Limb (tissue), 2 donors: Measurements from ENCODE around the gene CKB.
"Not testable (repeated sequence)": the region's sequence is repeated elsewhere in the genome, so short reads cannot be mapped to it uniquely, and the experiment has no call there.

Source experiments
- DNase-seq, 2 donors: peaks; one replicate each; pipeline ENCODE4 v3.0.0-alpha.2; 2016; ENCODE audit errors: extremely low spot score in 2 of 2

Gene CKB

DNA sequence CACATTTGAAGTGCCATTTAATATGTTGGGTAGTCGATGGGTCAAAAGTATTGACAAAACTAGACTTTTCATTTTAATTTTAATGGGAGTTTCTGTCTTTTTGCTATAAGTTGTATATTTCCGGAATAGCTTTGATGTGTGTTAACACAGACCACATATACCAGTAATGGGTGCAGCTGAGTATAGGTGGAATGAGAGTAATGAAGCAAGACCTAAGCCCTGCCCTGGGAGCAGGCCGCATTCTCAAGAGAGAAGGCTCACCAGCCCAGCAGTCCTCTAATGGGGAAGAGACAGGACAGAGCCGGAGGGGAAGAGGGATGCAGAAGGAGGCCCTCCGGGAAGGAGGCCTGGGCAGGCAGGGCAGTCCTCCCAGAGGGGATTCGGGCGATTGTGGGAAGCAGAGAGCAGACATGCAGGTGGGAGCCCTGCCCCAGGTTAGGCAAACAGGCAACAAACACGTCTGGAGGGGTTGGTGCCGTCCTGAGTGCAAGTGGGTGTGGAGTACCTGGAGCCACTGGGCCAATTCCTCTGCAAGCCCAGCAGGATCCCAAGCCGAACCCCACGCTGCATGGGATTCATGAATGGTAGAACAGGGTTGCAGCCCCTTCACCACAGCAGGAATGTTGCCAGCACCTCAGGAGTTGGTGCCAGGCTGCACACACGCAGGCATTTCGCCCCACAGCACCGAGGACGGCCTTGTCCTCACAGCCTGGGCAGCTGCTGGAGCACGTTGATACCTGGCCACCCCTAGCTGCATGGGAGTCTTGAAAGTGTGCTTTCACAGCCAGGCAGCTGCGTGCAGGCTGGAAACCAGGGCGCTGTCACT, 7.8 kb downstream of the CKB start:
- DNase-seq, result no peak

DNA sequence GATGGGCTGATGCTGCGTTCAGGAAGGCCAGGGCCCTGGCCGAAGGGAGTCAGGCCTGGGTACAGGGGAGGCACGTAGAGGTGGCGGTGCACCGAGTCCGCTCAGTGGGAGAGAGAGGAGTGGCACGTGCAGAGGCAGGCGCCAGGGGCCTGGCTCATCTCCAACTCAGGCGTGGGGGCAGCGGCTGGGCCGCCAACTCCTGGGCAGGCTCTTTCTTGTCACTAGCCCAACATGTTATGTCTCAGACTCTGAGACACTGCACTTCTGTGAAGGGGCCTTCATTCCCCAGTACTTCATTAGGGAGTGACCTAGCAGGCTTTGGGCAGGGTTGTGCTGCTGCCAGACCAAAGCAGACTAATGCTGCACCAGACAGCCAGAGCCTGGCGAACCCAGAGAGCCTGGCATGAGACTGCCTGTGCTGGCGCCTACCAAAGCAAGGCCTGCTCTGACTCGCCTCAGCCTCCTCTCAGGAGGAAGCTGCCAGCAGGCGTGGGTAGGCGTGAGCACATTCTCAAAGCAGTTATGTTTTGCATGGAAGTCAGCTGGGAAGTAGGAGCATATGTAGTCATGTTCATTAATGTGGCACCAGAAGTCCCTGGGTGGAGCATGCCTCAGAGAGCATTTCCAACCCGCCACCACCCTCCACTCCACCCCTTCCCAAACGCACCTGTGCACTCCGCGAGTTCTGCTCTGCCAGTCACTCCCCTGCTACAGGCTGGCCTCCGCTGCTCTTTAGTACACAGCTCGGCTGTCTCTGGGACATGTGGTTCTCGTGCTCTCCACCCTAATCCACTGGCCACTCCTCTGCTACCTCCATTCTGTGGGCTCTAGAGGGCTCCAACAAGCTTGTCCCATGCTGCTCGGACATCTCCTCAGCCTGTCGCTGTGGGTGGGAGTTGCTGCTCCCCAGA, 9.7 kb downstream of the CKB start:
- peak in 1 of 2 donors; percentile 63 for DNase-seq

DNA sequence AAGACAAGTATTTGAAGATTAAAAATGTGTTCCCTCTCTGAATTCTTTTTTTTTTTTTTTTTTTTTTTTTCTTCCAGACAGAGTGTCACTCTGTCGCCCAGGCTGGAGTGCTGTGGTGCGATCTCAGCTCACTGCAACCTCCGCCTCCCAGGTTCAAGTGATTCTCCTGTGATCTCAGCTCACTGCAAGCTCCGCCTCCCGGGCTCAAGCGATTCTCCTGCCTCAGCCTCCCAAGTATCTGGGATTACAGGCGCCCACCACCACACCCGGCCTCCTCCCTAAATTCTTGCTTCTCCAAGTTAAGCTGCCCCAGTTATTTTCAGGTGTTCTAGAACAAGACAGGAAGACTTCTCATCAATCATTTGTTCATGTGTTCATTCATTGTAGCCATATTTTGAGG, 10.4 kb downstream of the CKB start:
- not testable (repeated sequence) for DNase-seq

DNA sequence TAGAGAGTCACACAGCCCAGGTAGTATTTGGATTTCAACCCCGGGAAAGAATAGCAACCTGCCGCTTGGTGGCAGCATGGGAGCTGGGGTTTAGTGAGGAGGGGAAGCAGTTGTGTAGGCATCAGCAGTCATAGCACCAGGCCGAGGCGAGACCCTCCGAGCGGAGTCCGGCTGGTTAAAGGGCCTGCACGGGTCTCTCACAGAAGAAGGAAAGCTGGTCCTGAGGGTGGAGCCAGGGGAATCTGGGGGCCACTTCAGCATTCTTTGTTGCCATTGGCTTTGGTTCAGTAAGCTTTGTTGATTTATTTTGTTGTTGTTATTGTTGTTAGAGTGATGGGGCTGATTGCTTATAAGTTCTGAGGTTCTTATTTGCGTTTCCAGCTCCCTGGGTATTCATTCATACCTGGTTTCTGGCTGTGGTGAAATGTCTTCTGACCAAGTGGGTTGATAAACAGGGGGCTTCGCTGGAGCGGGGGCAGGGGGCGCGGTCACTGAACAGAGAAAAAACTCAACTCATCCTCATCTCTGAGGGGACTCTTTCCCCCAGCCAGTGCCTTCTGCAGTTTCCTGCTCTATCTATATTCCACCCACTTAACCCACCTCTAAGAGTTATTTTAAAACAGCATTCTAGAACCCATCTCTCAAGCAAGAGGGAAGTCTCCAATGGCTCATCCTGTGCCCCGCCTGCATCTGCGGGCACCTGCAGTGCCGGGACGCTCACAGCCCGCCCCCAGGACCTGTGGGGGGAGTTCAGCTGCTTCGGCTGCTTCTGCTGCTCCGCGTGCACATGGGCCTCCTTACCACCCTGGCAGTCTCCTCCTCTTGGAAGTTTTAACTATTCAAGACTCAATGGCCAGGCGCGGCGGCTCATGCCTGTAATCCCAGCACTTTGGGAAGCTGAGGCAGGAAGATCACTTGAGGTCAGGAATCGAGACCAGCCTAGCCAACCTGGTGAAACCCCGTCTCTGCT, 11.6 kb downstream of the CKB start:
- no peak for DNase-seq

DNA sequence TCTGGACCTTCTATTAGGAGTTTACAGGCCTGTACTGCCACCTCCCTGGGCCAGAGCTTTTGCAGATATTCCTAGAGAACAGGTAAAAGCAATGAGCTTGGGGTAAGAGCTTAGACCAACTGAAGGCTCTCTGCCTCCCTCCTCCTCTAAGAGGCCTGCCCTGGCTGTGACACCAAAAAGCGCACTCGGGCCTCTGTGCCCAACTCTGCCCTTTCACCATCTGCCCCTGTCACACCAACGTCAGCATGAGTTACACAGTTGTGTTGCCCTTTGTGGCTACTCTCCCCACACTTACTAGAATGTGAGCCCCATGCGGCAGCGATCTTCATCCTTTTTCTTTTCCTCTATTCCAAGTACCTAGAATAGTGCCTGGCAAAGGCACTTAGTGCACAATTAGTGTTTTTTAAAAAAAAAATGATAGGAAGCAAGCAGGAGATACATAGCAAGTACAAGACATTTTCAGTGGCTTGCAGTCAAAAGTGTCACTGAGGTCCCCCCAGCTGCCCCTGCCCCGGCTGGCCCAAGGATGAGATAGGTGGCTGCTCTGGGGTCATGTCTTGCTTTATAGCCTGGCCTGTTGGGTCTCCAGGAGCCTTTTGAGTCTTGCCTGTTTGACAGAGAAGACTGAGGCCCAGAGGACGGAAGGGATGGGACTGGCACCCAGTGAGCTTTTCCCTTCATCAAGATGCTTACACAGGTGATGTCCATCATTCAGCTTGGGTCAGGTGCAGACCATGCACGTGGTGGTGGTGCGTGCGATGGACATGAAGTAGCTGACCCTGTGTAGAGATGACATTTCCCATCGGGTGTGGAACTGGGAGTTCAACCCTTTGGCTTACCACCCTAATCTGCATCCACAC, 12.5 kb downstream of the CKB start:
- no peak for DNase-seq

DNA sequence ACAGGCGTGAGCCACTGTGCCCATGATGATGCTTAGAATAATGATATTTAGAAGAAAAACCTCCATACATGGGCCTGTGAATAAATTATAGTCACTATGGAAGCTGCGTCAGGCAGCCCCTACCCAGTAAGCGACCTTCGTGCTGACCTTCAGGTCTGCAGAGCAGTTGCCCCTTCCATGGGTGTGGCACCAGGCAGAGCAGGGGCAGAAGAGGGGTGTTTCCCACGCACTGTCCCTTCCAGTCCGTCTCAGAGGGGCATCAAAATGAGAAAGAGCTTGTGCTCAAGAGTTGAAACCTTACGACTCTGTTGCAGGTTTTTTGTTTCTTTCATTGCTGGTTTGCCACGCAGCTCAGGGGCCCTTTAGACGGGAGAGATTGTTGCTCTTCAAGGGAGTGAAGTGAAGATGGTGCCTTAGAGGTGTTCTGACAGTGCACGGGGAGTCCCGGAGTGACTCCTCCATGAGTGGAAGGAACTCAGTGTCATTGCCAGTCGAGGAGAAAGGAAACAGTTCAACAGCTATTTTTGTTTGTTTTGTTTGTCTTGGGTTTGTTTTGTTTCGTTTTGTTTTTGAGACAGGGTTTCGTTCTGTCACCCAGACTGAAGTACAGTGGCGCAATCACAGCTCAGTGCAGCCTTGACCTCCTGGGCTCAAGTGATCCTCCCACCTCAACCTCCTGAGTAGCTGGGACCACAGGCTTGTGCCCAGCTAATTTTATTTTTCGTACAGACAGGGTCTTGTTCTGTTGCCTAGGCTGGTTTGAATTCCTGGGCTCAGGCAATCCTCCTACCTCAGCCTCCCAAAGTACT, 13.9 kb downstream of the CKB start:
- DNase-seq, result no peak

DNA sequence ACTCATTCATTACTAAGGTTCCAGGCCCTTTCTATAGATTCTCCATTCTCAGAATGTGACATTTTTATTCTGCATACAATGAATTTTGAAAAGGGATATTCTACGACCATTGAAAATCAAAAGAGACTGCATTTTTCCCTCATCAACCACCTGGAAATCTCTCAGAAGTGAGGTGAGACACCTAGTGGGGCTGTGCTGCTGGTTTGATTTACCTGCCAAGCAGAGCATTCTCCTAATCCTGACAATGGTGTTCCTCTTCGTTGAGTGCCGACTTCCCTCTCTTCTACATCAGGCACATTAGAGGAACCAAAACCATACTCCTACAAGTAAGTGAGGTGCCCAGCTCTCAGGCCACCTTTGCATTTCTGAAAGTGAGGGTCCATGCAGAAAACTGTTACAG, 14.9 kb downstream of the CKB start:
- no peak for DNase-seq

DNA sequence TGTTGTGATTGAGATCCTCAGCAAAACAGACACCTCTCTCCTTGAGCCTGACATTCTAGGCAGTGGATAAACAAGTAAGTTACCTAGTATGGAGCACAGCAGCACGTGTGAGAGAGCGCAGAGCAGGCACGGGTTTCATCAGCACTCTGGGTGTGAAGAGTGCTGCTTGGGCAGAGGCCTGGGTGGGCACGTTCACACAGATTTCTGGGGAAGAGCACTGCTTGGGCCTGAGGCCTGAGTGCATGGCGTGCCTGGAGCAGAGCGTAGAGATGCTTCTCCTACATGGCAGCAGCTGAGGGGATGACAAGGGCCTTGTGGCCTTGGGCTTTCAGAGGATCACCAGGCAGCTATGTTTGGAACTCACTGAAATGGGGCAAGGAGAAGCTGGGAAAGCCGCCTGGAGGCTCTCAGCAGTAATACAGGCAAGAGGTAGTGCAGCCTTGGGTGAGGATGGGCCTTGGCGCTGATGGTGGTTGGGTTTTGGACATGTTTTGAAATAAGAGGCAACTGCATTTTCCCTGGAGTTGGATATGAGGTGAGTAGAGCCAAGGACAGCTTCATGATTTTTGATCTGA, 17.6 kb downstream of the CKB start:
- DNase-seq, result no peak

DNA sequence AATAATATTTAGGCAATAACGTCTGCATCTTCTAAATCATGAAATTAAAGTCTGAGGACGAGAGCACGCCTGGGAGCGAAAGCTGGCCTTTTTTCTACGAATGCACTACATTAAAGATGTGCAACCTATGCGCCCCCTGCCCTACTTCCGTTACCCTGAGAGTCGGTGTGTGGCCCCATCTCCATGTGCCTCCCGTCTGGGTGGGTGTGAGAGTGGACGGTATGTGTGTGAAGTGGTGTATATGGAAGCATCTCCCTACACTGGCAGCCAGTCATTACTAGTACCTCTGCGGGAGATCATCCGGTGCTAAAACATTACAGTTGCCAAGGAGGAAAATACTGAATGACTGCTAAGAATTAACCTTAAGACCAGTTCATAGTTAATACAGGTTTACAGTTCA, 19.3 kb downstream of the CKB start:
- DNase-seq, result no peak

DNA sequence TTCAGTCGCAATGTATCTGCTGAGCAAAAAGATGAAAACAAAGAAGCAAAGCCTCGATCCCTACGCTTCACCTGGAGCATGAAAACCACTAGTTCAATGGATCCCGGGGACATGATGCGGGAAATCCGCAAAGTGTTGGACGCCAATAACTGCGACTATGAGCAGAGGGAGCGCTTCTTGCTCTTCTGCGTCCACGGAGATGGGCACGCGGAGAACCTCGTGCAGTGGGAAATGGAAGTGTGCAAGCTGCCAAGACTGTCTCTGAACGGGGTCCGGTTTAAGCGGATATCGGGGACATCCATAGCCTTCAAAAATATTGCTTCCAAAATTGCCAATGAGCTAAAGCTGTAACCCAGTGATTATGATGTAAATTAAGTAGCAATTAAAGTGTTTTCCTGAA, 19.8 kb downstream of the CKB start:
- no peak for DNase-seq

DNA sequence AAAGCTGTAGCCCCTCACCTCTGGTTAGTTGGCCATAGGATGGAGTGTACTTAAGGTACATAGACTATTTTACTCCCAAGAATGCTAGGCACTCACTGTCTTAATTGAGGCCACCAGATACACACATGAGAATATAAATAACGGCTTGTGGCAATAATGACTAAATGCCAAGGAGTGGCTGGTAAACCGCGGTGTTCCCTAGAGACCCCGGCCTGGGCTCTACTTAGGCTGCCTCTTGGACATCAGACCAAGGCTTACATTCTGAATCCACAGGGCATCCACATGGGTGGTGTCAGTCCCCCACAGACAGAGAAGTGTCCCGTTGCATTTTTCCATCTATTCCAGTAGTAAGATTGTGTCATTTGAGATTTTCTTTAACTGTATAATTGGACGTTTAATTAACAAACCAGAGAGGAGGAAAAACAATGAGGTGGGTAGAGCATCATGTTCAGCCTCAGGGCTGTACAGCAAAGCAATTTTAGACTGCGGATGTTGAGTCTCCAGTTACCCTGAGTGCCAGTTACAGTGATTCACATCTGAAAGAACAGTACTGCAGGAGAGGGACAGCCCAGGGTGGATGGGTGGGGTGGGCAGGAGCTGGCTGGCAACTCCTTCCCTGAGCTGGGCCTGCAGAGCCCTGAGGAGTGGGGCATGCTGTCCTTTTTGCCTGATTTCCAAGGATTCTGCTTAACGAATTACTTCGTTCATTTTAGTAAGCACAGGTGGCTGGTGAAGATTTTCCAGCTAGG, 20.5 kb downstream of the CKB start:
- no peak for DNase-seq

DNA sequence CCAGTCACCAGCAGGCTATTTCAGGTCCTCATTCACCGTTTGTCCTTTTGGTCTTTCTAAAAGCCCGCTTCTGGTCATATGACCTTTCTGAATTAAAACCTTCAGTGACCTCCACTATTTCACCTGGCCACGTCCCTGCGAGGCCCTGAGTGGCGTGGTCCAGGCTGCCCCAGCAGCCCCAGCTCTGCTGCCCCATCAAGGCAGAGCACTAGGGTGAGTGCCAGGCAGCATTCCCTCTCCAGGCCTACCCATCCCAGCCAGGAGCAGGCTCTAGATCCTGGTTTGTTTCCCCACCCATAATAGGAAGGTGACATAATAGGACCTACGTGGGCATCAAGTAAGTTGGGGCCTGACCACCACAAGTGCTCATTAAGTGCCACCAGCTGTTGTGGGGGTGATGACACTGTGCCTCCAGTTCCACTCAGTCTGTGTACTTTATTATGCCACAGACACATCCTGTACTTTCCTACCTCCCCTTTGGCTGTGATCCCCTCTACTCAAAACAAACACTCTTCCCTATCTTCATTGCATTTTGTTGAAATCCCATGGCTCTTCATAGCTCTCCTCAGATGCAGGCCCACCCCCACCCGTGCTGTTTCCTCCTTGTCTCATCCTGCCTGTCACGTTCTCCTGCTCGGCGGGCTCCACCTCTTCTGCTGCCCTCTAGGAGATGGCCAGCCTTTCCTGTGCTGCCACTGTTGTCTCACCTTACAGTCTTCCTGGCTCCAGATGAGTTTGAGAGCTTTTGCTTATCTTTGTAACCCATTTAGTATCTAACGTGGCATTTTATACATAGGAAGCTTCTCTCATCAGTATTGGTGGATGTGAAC, 21.4 kb downstream of the CKB start:
- no peak for DNase-seq

DNA sequence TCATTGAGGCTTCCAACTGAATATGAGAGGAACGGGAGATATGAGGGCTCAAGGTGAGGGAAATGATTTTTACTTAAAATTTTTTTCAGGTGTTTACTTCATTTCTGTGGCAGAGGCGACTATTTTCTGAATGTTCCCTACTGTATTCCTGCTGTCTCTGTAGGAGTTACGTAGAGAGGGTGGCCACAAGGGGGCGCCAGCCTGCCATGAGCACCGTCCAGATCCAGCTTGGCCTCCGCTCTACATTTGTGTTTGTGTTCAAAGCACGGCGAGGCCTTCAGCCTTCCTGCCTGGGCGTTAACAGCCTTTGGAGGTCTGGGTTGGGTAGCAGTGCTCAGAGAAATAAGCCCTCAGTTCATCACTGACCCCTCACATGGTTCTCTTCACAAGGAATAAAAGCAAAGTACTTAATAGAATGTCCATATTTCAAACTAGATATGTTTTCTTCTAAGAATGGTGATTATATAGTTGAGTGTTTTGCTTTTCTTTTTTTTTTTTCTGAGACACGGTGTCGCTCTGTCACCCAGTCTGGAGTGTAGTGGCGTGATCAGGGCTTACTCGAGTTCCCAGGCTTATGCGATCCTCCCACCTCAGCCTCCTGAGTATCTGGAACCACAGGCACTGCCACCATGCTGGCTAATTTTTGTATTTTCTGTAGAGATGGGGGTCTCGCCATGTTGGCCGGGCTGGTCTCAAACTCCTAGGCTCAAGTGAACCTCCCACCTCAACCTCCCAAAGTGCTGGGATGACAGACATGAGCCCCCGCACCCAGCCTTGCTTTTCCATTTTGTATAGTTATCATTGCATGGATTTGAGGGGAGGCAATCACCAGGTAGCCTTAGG, 22.3 kb downstream of the CKB start:
- peak; percentile 89 to 91 for DNase-seq

DNA sequence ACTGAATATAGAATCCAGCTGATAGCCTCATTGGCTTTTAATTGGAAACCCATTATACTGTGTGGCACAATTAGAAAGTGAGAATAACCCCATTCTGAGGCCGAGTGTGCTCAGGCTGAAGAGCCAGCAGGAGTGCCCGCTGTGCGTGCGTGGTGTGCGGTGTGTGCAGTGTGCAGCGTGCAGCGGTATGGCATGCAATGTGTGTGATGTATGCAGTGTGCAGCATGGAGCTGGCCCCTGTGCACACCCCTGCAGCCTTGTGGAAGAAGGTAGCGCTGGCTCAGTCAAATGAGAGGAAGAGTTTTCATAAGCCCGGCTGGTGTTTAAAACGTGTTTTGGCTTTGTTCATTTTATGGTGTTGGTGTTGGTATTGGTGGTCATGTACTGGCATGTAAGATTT, 22.9 kb downstream of the CKB start:
- DNase-seq, result no peak

DNA sequence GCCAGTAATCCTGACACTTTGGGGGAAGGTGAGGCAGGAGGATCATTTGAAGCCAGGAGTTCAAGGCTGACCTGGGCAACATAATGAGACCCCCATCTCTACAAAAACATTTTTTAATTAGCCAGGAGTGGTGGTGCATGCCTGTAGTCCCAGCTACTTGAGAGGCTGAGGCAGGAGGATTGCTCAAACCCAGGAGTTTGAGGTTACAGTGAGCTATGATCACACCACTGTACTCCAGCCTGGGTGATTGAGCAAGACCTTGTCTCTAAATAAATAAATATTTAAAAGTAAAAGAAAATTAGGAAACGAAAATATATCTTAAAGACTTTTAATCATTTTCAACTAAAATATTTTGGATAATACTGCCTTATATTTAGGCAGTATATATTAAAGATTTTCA, 25.9 kb downstream of the CKB start:
- no peak for DNase-seq

DNA sequence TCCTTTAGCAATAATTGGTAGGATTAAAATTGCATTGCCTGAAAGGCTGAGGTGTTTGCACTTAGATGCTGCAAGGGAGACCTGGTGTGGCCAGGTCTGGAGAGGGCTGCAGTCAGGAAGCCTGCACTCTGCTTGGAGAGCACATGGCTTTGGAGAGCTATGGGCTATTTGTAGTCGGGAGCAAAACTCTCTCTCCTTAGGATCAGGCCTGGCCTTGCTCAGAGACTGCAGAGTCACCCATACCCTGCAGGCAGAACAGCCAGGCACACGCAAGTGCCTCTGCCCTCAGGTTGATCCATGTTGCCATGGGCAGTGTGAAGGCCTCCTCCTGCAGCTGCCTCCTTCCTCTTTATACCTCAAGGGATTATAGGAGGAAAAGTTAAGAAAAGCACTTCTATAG, 26.8 kb downstream of the CKB start:
- DNase-seq, result no peak
